Measurements from ENCODE around the gene TSSC4.

The TSSC4 gene

GRCh38 chr11:2419638-2420501 is 19.3 kb downstream of the TSSC4 start:
- DNase-seq = no peak

GRCh38 chr11:2420502-2421225 is 20.1 kb downstream of the TSSC4 start:
- DNase-seq = peak; percentile 31

- DNase-seq = no peak
These were observed 20.9 kb downstream of the TSSC4 start for GRCh38 chr11:2421226-2421994.

- DNase-seq = no peak
These were observed 21.4 kb downstream of the TSSC4 start for GRCh38 chr11:2421996-2422395.

- no peak for DNase-seq
These were observed 22.1 kb downstream of the TSSC4 start for GRCh38 chr11:2422461-2423156.

GRCh38 chr11:2423157-2424025 is 22.8 kb downstream of the TSSC4 start:
- no peak for DNase-seq

- no peak for DNase-seq
These were observed 24.4 kb downstream of the TSSC4 start for GRCh38 chr11:2424811-2425495.

GRCh38 chr11:2425506-2425905 is 25.0 kb downstream of the TSSC4 start:
- DNase-seq = no peak

- DNase-seq = no peak
These were observed 25.7 kb downstream of the TSSC4 start for GRCh38 chr11:2426221-2426620.

GRCh38 chr11:2426826-2427521 is 26.4 kb downstream of the TSSC4 start:
- DNase-seq = no peak

- no peak for DNase-seq
These were observed 27.3 kb downstream of the TSSC4 start for GRCh38 chr11:2427721-2428321.

GRCh38 chr11:2428322-2428795 is 27.8 kb downstream of the TSSC4 start:
- no peak for DNase-seq

- DNase-seq = no peak
These were observed 30.8 kb downstream of the TSSC4 start for GRCh38 chr11:2431395-2431794.

GRCh38 chr11:2432171-2432621 is 31.6 kb downstream of the TSSC4 start:
- DNase-seq = no peak

- DNase-seq = no peak
These were observed 32.1 kb downstream of the TSSC4 start for GRCh38 chr11:2432628-2433071.

- DNase-seq = no peak
These were observed 32.8 kb downstream of the TSSC4 start for GRCh38 chr11:2433106-2433925.

GRCh38 chr11:2434008-2434407 is 33.5 kb downstream of the TSSC4 start:
- no peak for DNase-seq

- DNase-seq = no peak
These were observed 34.1 kb downstream of the TSSC4 start for GRCh38 chr11:2434506-2435255.
